HepG2 (cell line): ENCODE measurements around the gene NPHP4. TPM values are rescaled to one million over a fixed set of nuclear protein-coding genes. Genes with fewer than 3 reads are reported as not detected.

Experiments used
- ATAC-seq: fragments of 200-7000 bp; cut with Tn5 transposase; 3 replicates; pipeline ENCODE4 v1.9.1; 2020; ENCODE audit warnings: mild to moderate bottlenecking, moderate library complexity
- BruUV-seq: library from RNA; stranded (reverse); fragments of 400-500 nt; replicated peaks from 2 replicates; lab custom pipeline; 2021; lab: Mats Ljungman, UMichigan
- CTCF ChIA-PET: fragments of 300-600 bp; formaldehyde crosslinking; extraction: SDS; loops from one replicate; lab custom pipeline; 2021; ENCODE audit warnings: low total read pairs, inconsistent platforms, low intra/inter-chr PET ratio; lab: Yijun Ruan, JAX
- POLR2A ChIA-PET: fragments of 350-600 bp; sonication (Branson Sonifier 250); formaldehyde crosslinking; loops from one replicate; lab custom pipeline; 2020; ENCODE audit warnings: antibody characterized with exemption, inconsistent platforms; lab: Yijun Ruan, JAX
- DNase-seq: peaks from one replicate; pipeline ENCODE4 v3.0.0-alpha.2; 2015; ENCODE audit warnings: low spot score
- FAIRE-seq: peaks from 3 replicates; lab custom pipeline; 2011; peaks lifted over from hg19 to GRCh38; lab: Jason Lieb, UNC
- H2AFZ ChIP-seq: one replicate; pipeline ENCODE4 v1.6.1; 2011; ENCODE audit warnings: low read length, inconsistent platforms
- H3K27ac ChIP-seq: fragments of 300-600 bp; 3 replicates; pipeline ENCODE4 v1.8.0; 2011; ENCODE audit warnings: mixed run types, mild to moderate bottlenecking, mixed read lengths, low read length, inconsistent platforms; ENCODE audit not compliant: insufficient read depth; ENCODE audit errors: extremely low read length
- H3K27me3 ChIP-seq, 2 experiments: fragments of 200-600 bp in 1 of 2; 2 replicates in 1 of 2; 3 replicates in 1 of 2; pipeline versions ENCODE4 v1.6.0 to v1.8.0; 2011; ENCODE audit warnings: low read length in 2 of 2, mild to moderate bottlenecking in 2 of 2, moderate library complexity in 2 of 2, inconsistent platforms in 1 of 2; ENCODE audit not compliant: insufficient read depth in 2 of 2, control insufficient read depth in 1 of 2
- H3K36me3 ChIP-seq, 2 experiments: fragments of 200-600 bp in 1 of 2; replicated peaks in 1 of 2; 2 replicates in 1 of 2; 3 replicates in 1 of 2; pipeline versions ENCODE4 v1.5.1 to v1.8.0; 2011; ENCODE audit warnings: low read length in 2 of 2, inconsistent platforms in 1 of 2; ENCODE audit not compliant: insufficient read depth in 2 of 2, control insufficient read depth in 1 of 2
- H3K4me1 ChIP-seq: 2 replicates; pipeline ENCODE4 v1.5.1; 2012; ENCODE audit warnings: low read length, inconsistent platforms; ENCODE audit not compliant: insufficient read depth
- H3K4me2 ChIP-seq: 2 replicates; pipeline ENCODE4 v1.6.0; 2011; ENCODE audit warnings: low read depth, low read length, inconsistent platforms
- H3K4me3 ChIP-seq, 3 experiments: fragments of 200-600 bp in 1 of 3; sonication (generic), shearing (Covaris generic) in 1 of 3; replicated peaks in 1 of 3; 2 replicates each; pipeline ENCODE4 v1.5.1; 2011 to 2016; ENCODE audit warnings: low read length in 3 of 3, inconsistent platforms in 2 of 3, low read depth in 2 of 3, mild to moderate bottlenecking in 2 of 3, control low read depth in 1 of 3, mixed read lengths in 1 of 3; ENCODE audit not compliant: insufficient read depth in 1 of 3
- H3K79me2 ChIP-seq: one replicate; pipeline ENCODE4 v1.6.1; 2011; ENCODE audit warnings: low read length, inconsistent platforms; ENCODE audit not compliant: insufficient read depth
- H3K9ac ChIP-seq: 2 replicates; pipeline ENCODE4 v1.6.0; 2011; ENCODE audit warnings: mild to moderate bottlenecking, low read depth, low read length, inconsistent platforms; ENCODE audit not compliant: insufficient read depth
- H3K9me3 ChIP-seq: 2 replicates; pipeline ENCODE4 v1.5.1; 2012; ENCODE audit warnings: mild to moderate bottlenecking, low read length
- H4K20me1 ChIP-seq: 2 replicates; pipeline ENCODE4 v1.6.0; 2011; ENCODE audit warnings: inconsistent platforms, mild to moderate bottlenecking, low read length, moderate library complexity; ENCODE audit not compliant: insufficient read depth
- GLI4 ChIP-seq: sonication (generic); formaldehyde crosslinking; IDR thresholded peaks from 2 replicates; pipeline ENCODE4 v1.5.1; 2020; ENCODE audit warnings: missing genetic modification reagents, mild to moderate bottlenecking, moderate library complexity, borderline replicate concordance
- IKZF4 ChIP-seq: sonication (generic); formaldehyde crosslinking; IDR thresholded peaks from 2 replicates; pipeline ENCODE4 v1.5.1; 2020; ENCODE audit warnings: borderline replicate concordance, mild to moderate bottlenecking, low read depth, missing genetic modification reagents; ENCODE audit errors: not compliant biosample characterization
- JUN ChIP-seq: sonication (generic); formaldehyde crosslinking; IDR thresholded peaks from 2 replicates; pipeline ENCODE4 v1.4.0; 2020; ENCODE audit warnings: mild to moderate bottlenecking, missing genetic modification reagents
- NR2F6 ChIP-seq, 2 experiments: IDR thresholded peaks; 2 replicates each; pipeline ENCODE4 v1.6.1; 2016; ENCODE audit warnings: antibody characterized with exemption in 1 of 2, mild to moderate bottlenecking in 1 of 2
- NR3C1 ChIP-seq: sonication (generic); formaldehyde crosslinking; IDR thresholded peaks from 2 replicates; pipeline ENCODE4 v1.4.0; 2020; ENCODE audit warnings: missing genetic modification reagents
- RARA ChIP-seq: IDR thresholded peaks from 2 replicates; pipeline ENCODE4 v1.6.1; 2016; ENCODE audit warnings: missing genetic modification reagents, missing compliant biosample characterization
- WGBS: methylation state at CpG from one replicate; pipeline ENCODE4 v1.1.6; 2017; ENCODE audit warnings: low lambda C conversion rate; 5-methylcytosine and 5-hydroxymethylcytosine counted together
- in situ Hi-C: cut with HindIII; loops from 2 replicates; pipeline ENCODE4 v1.10.0; 2017; ENCODE audit warnings: low pct_unique_long_range_greater_than_20kb; ENCODE audit not compliant: extremely low pct_ligation_motif_present
- intact Hi-C: fragments of 100-400 bp; cut with micrococcal nuclease; formaldehyde crosslinking; loops from one replicate; pipeline ENCODE4 v1.10.0; 2022; ENCODE audit not compliant: unreplicated experiment
- polyA plus RNA-seq, 8 experiments: library from polyadenylated mRNA; depleted of rRNA in 3 of 8; stranded (reverse) in 7 of 8; unstranded in 1 of 8; fragments of >200 nt; fragmentation: Illumina TruSeq in 4 of 8; extraction: Trizol in 4 of 8; gene quantifications; 2 replicates each; pipeline versions ENCODE4 v1.2.1 to v1.2.3, GENCODE V29; 2011 to 2016; ENCODE audit warnings: low read depth in 4 of 8, missing spikeins in 1 of 8, mixed read lengths in 1 of 8; ENCODE audit not compliant: insufficient read depth in 1 of 8
- total RNA-seq, 5 experiments: library from RNA; depleted of rRNA; stranded (reverse); fragments of >200 nt; fragmentation: Illumina TruSeq; extraction: Trizol; gene quantifications; 2 replicates each; pipeline ENCODE4 v1.2.3, GENCODE V29; 2016; ENCODE audit warnings: low read depth in 1 of 5
- TF ChIP-seq, protein P1 (sequence below): sonication (generic); formaldehyde crosslinking; IDR thresholded peaks from 2 replicates; pipeline ENCODE4 v1.5.0; 2020; ENCODE audit warnings: mild to moderate bottlenecking, missing genetic modification reagents
- TF ChIP-seq, protein P2 (sequence below): fragments of 450-650 bp; IDR thresholded peaks from 2 replicates; pipeline ENCODE4 v1.6.1; 2017; ENCODE audit warnings: mild to moderate bottlenecking
- TF ChIP-seq, protein P3 (sequence below): sonication (generic); formaldehyde crosslinking; IDR thresholded peaks from 2 replicates; pipeline ENCODE4 v1.4.0; 2020; ENCODE audit warnings: low read depth, missing genetic modification reagents

NPHP4 gene
- total and polyA plus RNA-seq, 2 of the 13 experiments (the other 11 are each of a cell fraction or from before 2014, with no cell fraction given): 4.4 to 6.8 TPM

- peak; percentile 50; the same call in 1 of the 2 replicates for TF ChIP-seq NR2F6 (IDR thresholded peaks at IDR 0.05)
- TF ChIP-seq NR2F6 (CRISPR knock-in tag; IDR thresholded peaks at IDR 0.05): no peak
- TF ChIP-seq, protein P1, sequence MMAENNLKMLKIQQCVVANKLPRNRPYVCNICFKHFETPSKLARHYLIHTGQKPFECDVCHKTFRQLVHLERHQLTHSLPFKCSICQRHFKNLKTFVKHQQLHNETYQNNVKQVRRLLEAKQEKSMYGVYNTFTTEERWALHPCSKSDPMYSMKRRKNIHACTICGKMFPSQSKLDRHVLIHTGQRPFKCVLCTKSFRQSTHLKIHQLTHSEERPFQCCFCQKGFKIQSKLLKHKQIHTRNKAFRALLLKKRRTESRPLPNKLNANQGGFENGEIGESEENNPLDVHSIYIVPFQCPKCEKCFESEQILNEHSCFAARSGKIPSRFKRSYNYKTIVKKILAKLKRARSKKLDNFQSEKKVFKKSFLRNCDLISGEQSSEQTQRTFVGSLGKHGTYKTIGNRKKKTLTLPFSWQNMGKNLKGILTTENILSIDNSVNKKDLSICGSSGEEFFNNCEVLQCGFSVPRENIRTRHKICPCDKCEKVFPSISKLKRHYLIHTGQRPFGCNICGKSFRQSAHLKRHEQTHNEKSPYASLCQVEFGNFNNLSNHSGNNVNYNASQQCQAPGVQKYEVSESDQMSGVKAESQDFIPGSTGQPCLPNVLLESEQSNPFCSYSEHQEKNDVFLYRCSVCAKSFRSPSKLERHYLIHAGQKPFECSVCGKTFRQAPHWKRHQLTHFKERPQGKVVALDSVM (CRISPR knock-in tag): peak; percentile 96
These were observed 17.2 kb upstream of the NPHP4 start (continued) for GRCh38 chr1:6009120-6010040.

- in situ Hi-C loops: no loop called here
- no peak for ATAC-seq
- Histone ChIP-seq H3K36me3 (no peaks in the 10 kb centered on the region), H3K9me3 (no peaks in the 10 kb centered on the region), H3K79me2 (no peaks in the 10 kb centered on the region), H3K4me2 (no peak overlapping the region), H4K20me1 (no peaks in the 10 kb centered on the region), H3K27ac (no peak overlapping the region), H3K4me3 (no peak overlapping the region), H2AFZ (no peak overlapping the region), H3K4me1 (peaks cover 31% of the 10 kb centered on the region), H3K9ac (no peak overlapping the region), H3K27me3 (no peaks in the 10 kb centered on the region)
- intact Hi-C loops: no loop called here
- ChIA-PET POLR2A (no interaction called here), CTCF (no interaction called here)
- BruUV-seq: no TSS peak
- FAIRE-seq: no peak
- DNase-seq: no peak
- WGBS: 88% methylated on average over 1 of the region's 6 CpGs
- TF ChIP-seq RARA (CRISPR knock-in tag) (no peak), GLI4 (CRISPR knock-in tag) (no peak), JUN (CRISPR knock-in tag) (no peak), IKZF4 (CRISPR knock-in tag) (no peak), NR3C1 (CRISPR knock-in tag) (no peak)
- TF ChIP-seq, protein P2, sequence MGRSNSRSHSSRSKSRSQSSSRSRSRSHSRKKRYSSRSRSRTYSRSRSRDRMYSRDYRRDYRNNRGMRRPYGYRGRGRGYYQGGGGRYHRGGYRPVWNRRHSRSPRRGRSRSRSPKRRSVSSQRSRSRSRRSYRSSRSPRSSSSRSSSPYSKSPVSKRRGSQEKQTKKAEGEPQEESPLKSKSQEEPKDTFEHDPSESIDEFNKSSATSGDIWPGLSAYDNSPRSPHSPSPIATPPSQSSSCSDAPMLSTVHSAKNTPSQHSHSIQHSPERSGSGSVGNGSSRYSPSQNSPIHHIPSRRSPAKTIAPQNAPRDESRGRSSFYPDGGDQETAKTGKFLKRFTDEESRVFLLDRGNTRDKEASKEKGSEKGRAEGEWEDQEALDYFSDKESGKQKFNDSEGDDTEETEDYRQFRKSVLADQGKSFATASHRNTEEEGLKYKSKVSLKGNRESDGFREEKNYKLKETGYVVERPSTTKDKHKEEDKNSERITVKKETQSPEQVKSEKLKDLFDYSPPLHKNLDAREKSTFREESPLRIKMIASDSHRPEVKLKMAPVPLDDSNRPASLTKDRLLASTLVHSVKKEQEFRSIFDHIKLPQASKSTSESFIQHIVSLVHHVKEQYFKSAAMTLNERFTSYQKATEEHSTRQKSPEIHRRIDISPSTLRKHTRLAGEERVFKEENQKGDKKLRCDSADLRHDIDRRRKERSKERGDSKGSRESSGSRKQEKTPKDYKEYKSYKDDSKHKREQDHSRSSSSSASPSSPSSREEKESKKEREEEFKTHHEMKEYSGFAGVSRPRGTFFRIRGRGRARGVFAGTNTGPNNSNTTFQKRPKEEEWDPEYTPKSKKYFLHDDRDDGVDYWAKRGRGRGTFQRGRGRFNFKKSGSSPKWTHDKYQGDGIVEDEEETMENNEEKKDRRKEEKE: no peak
- TF ChIP-seq, protein P3, sequence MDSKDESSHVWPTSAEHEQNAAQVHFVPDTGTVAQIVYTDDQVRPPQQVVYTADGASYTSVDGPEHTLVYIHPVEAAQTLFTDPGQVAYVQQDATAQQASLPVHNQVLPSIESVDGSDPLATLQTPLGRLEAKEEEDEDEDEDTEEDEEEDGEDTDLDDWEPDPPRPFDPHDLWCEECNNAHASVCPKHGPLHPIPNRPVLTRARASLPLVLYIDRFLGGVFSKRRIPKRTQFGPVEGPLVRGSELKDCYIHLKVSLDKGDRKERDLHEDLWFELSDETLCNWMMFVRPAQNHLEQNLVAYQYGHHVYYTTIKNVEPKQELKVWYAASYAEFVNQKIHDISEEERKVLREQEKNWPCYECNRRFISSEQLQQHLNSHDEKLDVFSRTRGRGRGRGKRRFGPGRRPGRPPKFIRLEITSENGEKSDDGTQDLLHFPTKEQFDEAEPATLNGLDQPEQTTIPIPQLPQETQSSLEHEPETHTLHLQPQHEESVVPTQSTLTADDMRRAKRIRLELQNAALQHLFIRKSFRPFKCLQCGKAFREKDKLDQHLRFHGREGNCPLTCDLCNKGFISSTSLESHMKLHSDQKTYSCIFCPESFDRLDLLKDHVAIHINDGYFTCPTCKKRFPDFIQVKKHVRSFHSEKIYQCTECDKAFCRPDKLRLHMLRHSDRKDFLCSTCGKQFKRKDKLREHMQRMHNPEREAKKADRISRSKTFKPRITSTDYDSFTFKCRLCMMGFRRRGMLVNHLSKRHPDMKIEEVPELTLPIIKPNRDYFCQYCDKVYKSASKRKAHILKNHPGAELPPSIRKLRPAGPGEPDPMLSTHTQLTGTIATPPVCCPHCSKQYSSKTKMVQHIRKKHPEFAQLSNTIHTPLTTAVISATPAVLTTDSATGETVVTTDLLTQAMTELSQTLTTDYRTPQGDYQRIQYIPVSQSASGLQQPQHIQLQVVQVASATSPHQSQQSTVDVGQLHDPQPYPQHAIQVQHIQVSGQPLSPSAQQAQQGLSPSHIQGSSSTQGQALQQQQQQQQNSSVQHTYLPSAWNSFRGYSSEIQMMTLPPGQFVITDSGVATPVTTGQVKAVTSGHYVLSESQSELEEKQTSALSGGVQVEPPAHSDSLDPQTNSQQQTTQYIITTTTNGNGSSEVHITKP: no peak
These were observed 16.5 kb upstream of the NPHP4 start for GRCh38 chr1:6008696-6009095.
